22Rv1 (cell line): Measurements from ENCODE around the gene RILPL2.
"Not testable (repeated sequence)": the region's sequence is repeated elsewhere in the genome, so short reads cannot be mapped to it uniquely, and the experiment has no call there.

Experiments used
- H3K27ac ChIP-seq: fragments of 450-650 bp; 2 replicates; pipeline ENCODE4 v1.5.1; 2017
- ZFX ChIP-seq: fragments of 450-650 bp; IDR thresholded peaks from 2 replicates; pipeline ENCODE4 v1.6.1; 2017; ENCODE audit warnings: antibody characterized with exemption, borderline replicate concordance
- TF ChIP-seq, protein P1 (sequence below): fragments of 450-650 bp; IDR thresholded peaks from 2 replicates; pipeline ENCODE4 v1.5.1; 2017; ENCODE audit warnings: mild to moderate bottlenecking

RILPL2 gene

DNA sequence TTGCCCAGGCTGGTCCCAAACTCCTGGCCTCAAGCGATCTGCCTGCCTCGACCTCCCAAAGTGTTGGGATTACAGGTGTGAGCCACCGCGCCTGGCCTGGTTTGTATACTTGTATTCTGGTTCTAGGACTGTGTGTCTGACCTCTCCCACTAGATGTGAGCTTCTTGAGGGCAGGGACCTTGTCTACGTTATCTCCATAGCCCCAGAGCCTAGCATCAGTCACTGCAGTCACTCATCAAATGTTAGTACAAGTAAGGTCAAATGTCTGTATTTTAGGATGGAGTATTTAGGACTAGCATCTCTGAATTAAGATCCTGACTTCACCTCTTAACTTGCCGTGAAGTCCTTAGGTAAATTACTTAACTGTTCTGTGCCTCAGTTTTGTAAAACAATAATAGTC, 2.9 kb downstream of the RILPL2 start:
- TF ChIP-seq, protein P1, sequence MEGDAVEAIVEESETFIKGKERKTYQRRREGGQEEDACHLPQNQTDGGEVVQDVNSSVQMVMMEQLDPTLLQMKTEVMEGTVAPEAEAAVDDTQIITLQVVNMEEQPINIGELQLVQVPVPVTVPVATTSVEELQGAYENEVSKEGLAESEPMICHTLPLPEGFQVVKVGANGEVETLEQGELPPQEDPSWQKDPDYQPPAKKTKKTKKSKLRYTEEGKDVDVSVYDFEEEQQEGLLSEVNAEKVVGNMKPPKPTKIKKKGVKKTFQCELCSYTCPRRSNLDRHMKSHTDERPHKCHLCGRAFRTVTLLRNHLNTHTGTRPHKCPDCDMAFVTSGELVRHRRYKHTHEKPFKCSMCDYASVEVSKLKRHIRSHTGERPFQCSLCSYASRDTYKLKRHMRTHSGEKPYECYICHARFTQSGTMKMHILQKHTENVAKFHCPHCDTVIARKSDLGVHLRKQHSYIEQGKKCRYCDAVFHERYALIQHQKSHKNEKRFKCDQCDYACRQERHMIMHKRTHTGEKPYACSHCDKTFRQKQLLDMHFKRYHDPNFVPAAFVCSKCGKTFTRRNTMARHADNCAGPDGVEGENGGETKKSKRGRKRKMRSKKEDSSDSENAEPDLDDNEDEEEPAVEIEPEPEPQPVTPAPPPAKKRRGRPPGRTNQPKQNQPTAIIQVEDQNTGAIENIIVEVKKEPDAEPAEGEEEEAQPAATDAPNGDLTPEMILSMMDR, result no peak
- no peak for TF ChIP-seq ZFX
- H3K27ac ChIP-seq, result no peak overlapping the region

DNA sequence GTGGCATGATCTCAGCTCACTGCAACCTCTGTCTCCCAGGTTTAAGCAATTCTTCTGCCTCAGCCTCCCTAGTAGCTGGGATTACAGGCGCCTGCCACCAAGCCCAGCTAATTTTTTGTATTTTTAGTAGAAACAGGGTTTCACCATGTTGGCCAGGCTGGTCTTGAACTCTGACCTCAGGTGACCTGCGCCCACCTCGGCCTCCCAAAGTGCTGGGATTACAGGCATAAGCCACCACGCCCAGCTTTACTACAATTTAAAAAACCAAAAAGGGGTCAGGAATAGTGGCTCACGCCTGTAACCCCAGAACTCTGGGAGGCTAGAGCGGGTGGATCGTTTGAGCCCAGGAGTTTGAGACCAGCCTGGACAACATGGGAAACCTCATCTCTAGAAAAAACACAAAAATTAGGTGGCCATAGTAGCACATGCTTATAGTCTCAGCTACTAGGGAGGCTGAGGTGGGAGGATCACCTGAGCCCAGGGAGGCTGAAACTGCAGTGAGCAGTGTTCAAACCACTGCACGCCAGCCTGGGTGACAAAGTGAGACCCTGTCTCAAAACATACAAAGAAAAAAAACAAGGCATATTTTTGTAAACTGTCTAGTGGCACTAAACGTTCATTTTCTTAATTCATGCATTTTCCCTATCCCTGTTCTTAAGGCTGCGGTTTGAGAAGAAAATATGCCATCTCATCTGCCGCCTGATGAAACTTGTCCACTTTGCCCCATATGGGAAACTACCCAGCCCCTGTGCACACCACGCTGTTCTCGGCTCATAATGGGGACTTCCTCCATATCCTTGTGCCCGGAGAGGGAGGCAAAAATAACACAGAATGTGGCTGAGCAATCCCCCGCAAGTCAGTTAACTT, 4.3 kb downstream of the RILPL2 start:
- not testable (repeated sequence) for H3K27ac ChIP-seq

DNA sequence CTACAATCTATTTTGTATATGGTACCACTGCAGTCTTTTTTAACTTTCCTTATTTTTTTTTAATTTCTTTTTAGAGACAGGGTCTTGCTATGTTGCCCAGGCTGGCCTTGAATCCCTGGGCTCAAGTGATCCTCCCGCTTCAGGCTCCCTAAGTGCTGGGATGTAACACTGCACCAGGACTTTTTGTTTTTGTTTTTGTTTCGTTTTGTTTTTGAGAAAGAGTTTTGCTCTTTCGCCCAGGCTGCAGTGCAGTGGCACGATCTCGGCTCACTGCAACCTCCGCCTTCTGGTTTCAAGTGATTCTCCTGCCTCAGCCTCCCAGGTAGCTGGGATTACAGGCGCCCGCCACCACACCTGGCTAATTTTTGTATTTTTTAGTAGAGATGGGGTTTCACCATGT, 7.4 kb downstream of the RILPL2 start:
- H3K27ac ChIP-seq, result not testable (repeated sequence)

DNA sequence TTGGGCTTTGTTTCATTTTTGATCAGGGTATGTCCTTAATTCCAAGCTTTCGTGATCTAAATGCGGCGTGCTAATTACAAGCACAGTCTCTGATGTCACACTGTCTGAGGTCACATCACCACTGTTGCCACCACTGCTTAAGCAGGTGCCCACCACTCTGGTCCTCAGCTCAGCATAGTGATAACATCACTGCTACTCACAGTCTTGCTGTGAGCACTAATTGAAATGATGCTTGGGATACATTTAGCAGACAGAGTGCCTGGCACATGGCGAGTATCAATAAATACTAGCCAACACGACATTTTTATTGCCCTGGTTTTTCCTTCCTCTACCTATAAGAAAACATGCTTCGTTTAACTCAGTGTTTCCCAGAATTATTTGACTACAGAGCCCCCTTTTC, 7.9 kb downstream of the RILPL2 start:
- no peak overlapping the region for H3K27ac ChIP-seq
- TF ChIP-seq, protein P1, result no peak
- no peak for TF ChIP-seq ZFX

DNA sequence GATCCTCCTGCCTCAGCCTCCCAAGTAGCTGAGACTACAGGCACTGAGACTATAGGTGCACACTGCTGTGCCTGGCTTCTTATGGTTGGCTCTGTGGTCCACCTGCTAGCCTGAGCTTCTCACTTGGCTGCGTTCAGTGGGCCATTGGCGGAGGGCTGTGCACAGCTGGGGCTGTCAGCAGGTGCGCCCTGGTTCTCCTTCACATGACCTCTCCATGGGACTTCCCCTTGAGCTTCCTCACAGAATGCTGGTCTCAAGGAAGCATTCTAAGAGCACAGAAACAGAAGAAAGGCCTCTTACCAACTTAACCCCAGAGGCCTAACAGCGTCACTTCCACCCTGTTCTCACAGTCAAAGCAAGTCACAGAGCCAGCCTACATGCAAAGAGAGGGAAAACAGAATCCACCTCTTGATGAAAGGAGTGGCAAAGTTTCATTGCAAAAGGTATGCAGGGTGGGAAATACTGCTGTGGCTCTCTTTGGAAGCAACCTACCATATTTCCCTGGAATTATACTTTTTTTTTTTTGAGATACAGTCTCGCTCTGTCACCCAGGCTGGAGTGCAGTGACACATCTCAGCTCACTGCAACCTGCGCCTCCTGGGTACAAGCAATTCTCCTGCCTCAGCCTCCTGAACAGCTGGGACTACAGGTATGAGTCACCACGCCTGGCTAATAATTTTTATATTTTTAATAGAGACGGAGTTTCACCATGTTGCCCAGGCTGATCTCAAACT, 9.3 kb downstream of the RILPL2 start:
- H3K27ac ChIP-seq, result no peak overlapping the region

DNA sequence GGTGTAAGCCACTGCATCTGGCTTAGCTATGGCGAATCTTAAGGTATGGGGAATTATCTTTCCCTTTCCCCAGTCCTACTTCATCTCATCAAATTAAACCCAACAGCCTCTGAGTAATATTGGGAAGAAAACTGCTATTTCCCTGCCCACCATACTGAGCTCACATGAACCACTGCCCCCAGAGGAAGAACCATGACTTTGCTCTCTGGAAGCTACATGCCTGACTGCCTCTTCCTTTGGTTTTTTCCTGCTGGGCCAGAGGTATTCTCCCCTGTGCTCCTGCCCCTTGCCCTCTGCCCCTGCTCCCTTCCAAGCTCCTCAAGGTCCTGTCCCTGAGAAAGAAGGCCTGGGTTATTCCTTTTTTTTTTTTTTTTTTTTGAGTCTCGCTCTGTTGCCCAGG, 15.2 kb downstream of the RILPL2 start:
- TF ChIP-seq, protein P1, result no peak; the same call in 1 of the 2 replicates
- TF ChIP-seq ZFX, result no peak
- H3K27ac ChIP-seq, result no peak overlapping the region

More for the DNA sequence above, 9.3 kb downstream of the RILPL2 start:
- TF ChIP-seq, protein P1, result no peak
- no peak for TF ChIP-seq ZFX

DNA sequence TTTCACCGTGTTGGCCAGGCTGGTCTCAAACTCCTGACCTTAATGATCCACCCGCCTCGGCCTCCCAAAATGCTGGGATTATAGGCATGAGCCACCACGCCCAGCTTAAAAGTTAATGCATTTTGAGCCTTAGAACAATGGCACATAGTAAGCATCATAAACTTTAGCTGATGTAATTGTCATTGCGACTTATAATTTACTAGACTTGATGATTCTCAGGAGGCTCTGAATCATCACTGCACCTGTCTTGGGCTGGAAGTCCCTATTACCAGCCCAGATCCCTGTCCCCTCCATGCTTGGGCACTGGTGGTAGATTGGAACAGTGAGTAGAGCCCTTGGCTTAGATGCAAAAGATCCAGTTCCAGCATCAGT, 26.5 kb downstream of the RILPL2 start:
- TF ChIP-seq, protein P1, result no peak
- TF ChIP-seq ZFX, result no peak
- H3K27ac ChIP-seq, result no peak overlapping the region

DNA sequence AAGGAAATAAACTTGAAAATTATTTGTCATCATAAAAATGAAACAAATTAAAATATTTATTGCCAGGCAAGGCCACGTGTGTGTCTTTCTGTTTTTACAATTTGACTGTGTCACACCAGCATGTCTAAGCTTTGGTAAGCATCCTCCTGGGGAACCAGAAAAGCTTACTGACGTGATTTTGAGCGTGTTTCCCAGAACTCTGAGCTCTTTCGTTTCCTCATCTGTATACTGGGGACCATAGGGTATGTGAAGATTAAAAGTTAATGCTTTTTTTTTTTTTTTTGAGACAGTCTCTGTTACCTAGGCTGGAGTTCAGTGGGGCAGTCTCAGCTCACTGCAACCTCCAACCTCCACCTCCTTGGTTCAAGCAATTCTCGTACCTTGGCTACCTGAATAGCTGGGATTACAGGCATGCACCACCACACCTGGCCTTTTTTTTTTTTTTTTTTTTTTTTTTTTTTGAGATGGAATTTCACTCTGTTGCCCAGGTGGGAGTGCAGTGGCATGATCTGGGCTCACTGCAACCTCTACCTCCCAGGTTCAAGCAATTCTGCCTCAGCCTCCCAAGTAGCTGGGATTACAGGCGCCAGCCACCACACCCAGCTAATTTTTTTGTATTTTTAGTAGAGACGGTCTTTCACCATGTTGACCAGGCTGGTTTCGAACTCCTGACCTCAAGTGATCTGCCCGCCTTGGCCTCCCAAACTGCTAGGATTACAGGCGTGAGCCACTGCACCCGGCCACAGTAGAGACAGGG, 27.0 kb downstream of the RILPL2 start:
- not testable (repeated sequence) for H3K27ac ChIP-seq

DNA sequence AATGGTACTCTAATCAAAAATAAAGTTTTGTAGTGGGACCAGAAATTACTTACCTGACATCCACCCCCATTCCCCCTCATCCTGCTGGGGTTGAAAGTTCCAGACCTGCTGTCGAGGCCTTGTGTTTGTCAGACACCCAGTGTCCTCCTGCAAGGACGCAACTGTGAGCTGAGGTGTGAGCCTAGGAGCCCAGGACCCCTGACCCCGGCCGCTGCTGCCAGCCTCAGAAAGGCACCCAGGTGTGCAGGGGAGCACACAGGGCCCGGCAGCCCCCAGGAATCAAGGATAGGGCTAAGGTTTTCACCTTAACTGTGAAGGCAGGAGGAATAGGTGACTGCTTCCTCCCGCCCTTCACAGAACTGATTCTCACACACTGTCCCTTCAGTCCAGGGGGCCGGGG, 27.9 kb downstream of the RILPL2 start:
- H3K27ac ChIP-seq, result not testable (repeated sequence)

DNA sequence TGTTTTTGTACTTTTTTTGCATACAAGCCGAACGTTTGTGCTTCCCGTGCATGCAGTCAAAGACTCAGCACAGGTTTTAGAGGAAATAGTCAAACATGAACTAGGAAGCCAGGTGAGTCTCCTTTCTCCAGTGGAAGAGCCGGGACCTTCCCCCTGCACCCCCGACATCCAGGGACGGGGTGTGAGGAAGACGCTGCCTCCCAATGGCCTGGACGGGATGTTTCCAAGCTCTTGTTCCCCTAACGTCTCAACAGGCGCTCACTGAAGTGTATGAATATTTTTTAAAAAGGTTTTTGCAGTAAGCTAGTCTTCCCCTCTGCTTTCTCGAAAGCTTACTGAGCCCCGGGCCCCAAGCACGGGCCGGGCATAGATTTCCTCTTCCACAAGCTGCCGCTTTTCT, 28.6 kb downstream of the RILPL2 start:
- H3K27ac ChIP-seq, result not testable (repeated sequence)

DNA sequence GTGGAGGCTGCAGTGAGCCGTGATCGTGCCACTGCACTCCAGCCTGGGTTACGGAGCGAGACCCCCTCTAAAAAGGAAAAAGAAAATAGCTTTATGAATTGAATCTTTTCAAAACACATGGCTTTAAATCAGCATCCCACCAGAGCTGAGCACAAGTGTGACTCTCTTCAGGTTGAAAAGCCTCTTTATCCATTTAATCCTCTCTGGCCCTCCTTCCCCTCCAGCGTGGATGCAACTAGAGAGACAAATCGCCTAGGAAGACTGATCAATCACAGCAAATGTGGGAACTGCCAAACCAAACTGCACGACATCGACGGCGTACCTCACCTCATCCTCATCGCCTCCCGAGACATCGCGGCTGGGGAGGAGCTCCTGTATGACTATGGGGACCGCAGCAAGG, 29.2 kb downstream of the RILPL2 start:
- not testable (repeated sequence) for H3K27ac ChIP-seq
